ENCODE data around the gene TSPYL4. TPM values are rescaled to one million over a fixed set of nuclear protein-coding genes. Genes with fewer than 3 reads are reported as not detected.

Gene TSPYL4
- total RNA-seq, 1 experiment from 2014 or later = 5.4 TPM

GRCh38 chr6:116267836-116268588, 14.1 kb upstream of the TSPYL4 start:
- H2AFZ ChIP-seq (ENCODE audit: low read depth, low read length, poor library complexity, severe bottlenecking) = no peak overlapping the region
- CTCF ChIA-PET = interaction anchor here (1.0 to 3.3 kb wide), 18 partner anchors 11 to 576 kb away, joined by 3 to 33 read pairs (median 5); partner anchors contain the start of genes CALHM5, RWDD1, TSPYL1 and TSPYL4
- POLR2A ChIA-PET = interaction anchor here (0.9 to 1.4 kb wide), 4 partner anchors 12 to 293 kb away, joined by 3 to 9 read pairs (median 5); partner anchors contain the start of genes DSE, TSPYL1 and TSPYL4
- H3K27me3 ChIP-seq (ENCODE audit: insufficient read depth, low read length) = no peaks in the 10 kb centered on the region
- H3K9ac ChIP-seq (ENCODE audit: low read length) = no peak overlapping the region
- no peak overlapping the region for H3K4me3 ChIP-seq (replicated peaks in 1 of 2; ENCODE audit: low read depth in 1 of 2, low read length in 2 of 2)
- no peak for TF ChIP-seq EGR1 (IDR thresholded peaks at IDR 0.05; ENCODE audit: low read depth)
- 0 out of 2 replicates have a peak, but pooled peaks have one; percentile 12 for TF ChIP-seq MAX (IDR thresholded peaks at IDR 0.05)
- H3K27ac ChIP-seq (ENCODE audit: low read depth, low read length) = no peak overlapping the region
- H3K4me1 ChIP-seq (ENCODE audit: control insufficient read depth in 1 of 2, insufficient read depth in 2 of 2, low read length in 2 of 2) = peaks cover 0 to 10% of the 10 kb centered on the region in 2 experiments; a peak in 2 of 4 replicates
- no TSS peak for BruUV-seq (replicated peaks)
- RAD21 ChIA-PET (ENCODE audit: low non-redundant PET in 1 of 2, low total read pairs in 2 of 2, uncharacterized antibody in 2 of 2, unreplicated experiment in 2 of 2) = no interaction called here
- no peaks in the 10 kb centered on the region for H3K79me2 ChIP-seq (ENCODE audit: insufficient read depth, low read length)
- DNase-seq (ENCODE audit: low read depth, low spot score) = no peak
- no peak overlapping the region for H3K4me2 ChIP-seq (ENCODE audit: low read length)
- intact Hi-C loops (cut with micrococcal nuclease) = loop anchor here (2.0 to 5.0 kb wide), 3 partner anchors 264 to 379 kb away; no protein-coding TSS in a partner anchor
- H3K36me3 ChIP-seq (ENCODE audit: control insufficient read depth in 1 of 2, insufficient read depth in 2 of 2, low read length in 2 of 2) = no peaks in the 10 kb centered on the region
- H4K20me1 ChIP-seq (ENCODE audit: insufficient read depth) = no peaks in the 10 kb centered on the region
- 0 out of 2 replicates have a peak, but pooled peaks have one; percentile 6 for ATAC-seq
- no peaks in the 10 kb centered on the region for H3K9me3 ChIP-seq (ENCODE audit: control insufficient read depth in 1 of 2, insufficient read depth in 1 of 2, low read depth in 1 of 2, low read length in 2 of 2)
- no peaks in the 10 kb centered on the region for H3K9me2 ChIP-seq (ENCODE audit: insufficient read depth)

- H3K9ac ChIP-seq (ENCODE audit: low read length) = no peak overlapping the region
- H2AFZ ChIP-seq (ENCODE audit: low read depth, low read length, poor library complexity, severe bottlenecking) = no peak overlapping the region
- no peak overlapping the region for H3K4me2 ChIP-seq (ENCODE audit: low read length)
- H3K27ac ChIP-seq (ENCODE audit: low read depth, low read length) = no peak overlapping the region
- ATAC-seq (no peak), DNase-seq (ENCODE audit: low read depth, low spot score) (no peak)
- H4K20me1 ChIP-seq (ENCODE audit: insufficient read depth) = no peaks in the 10 kb centered on the region
- RAD21 ChIA-PET (ENCODE audit: low non-redundant PET in 1 of 2, low total read pairs in 2 of 2, uncharacterized antibody in 2 of 2, unreplicated experiment in 2 of 2) = no interaction called here
- CTCF ChIA-PET = no interaction called here
- BruUV-seq (replicated peaks) = no TSS peak
- intact Hi-C loops (cut with micrococcal nuclease) = loop anchor here (5.0 kb wide), 2 partner anchors 265 to 380 kb away; no protein-coding TSS in a partner anchor
- POLR2A ChIA-PET = interaction anchor here (1.4 kb wide), 1 partner anchor 13 kb away, joined by 3 read pairs; the partner anchor contains the start of gene TSPYL4
- H3K4me3 ChIP-seq (replicated peaks in 1 of 2; ENCODE audit: low read depth in 1 of 2, low read length in 2 of 2) = no peak overlapping the region
- H3K27me3 ChIP-seq (ENCODE audit: insufficient read depth, low read length) = no peaks in the 10 kb centered on the region
- H3K9me2 ChIP-seq (ENCODE audit: insufficient read depth) = no peaks in the 10 kb centered on the region
- H3K79me2 ChIP-seq (ENCODE audit: insufficient read depth, low read length) = no peaks in the 10 kb centered on the region
- H3K9me3 ChIP-seq (ENCODE audit: control insufficient read depth in 1 of 2, insufficient read depth in 1 of 2, low read depth in 1 of 2, low read length in 2 of 2) = no peaks in the 10 kb centered on the region
- H3K36me3 ChIP-seq (ENCODE audit: control insufficient read depth in 1 of 2, insufficient read depth in 2 of 2, low read length in 2 of 2) = no peaks in the 10 kb centered on the region
- H3K4me1 ChIP-seq (ENCODE audit: control insufficient read depth in 1 of 2, insufficient read depth in 2 of 2, low read length in 2 of 2) = peaks cover 0 to 10% of the 10 kb centered on the region in 2 experiments; a peak in 2 of 4 replicates
- TF ChIP-seq CEBPB (IDR thresholded peaks at IDR 0.05; ENCODE audit: low read depth) = no peak
- no peak for TF ChIP-seq SRF (IDR thresholded peaks at IDR 0.05; ENCODE audit: low read depth)
- no peak for TF ChIP-seq ATF3 (IDR thresholded peaks at IDR 0.05)
- TF ChIP-seq JUND (IDR thresholded peaks at IDR 0.05) = no peak
- no peak for TF ChIP-seq ZBTB33 (IDR thresholded peaks at IDR 0.05; ENCODE audit: extremely low read depth, insufficient replicate concordance, low read length)
- no peak for TF ChIP-seq SIN3A (IDR thresholded peaks at IDR 0.05; ENCODE audit: low read depth)
- no peak for TF ChIP-seq CBX3 (IDR thresholded peaks at IDR 0.05; ENCODE audit: low read depth)
- TF ChIP-seq MAX (IDR thresholded peaks at IDR 0.05) = no peak
- no peak for TF ChIP-seq POLR2A (IDR thresholded peaks at IDR 0.05; ENCODE audit: borderline replicate concordance, extremely low read depth, insufficient read depth, insufficient read length)
- TF ChIP-seq FOSL1 (IDR thresholded peaks at IDR 0.05; ENCODE audit: low read depth) = no peak
- TF ChIP-seq EZH2 (IDR thresholded peaks at IDR 0.05) = no peak
- no peak for TF ChIP-seq REST (IDR thresholded peaks at IDR 0.05; ENCODE audit: low read depth)
- TF ChIP-seq ZFX (IDR thresholded peaks at IDR 0.05) = no peak
These were observed 12.9 kb upstream of the TSPYL4 start for GRCh38 chr6:116266803-116267202.

All from HCT116 (cell line).